ENCODE measurements around the gene ABCD4.

ABCD4 gene

DNA sequence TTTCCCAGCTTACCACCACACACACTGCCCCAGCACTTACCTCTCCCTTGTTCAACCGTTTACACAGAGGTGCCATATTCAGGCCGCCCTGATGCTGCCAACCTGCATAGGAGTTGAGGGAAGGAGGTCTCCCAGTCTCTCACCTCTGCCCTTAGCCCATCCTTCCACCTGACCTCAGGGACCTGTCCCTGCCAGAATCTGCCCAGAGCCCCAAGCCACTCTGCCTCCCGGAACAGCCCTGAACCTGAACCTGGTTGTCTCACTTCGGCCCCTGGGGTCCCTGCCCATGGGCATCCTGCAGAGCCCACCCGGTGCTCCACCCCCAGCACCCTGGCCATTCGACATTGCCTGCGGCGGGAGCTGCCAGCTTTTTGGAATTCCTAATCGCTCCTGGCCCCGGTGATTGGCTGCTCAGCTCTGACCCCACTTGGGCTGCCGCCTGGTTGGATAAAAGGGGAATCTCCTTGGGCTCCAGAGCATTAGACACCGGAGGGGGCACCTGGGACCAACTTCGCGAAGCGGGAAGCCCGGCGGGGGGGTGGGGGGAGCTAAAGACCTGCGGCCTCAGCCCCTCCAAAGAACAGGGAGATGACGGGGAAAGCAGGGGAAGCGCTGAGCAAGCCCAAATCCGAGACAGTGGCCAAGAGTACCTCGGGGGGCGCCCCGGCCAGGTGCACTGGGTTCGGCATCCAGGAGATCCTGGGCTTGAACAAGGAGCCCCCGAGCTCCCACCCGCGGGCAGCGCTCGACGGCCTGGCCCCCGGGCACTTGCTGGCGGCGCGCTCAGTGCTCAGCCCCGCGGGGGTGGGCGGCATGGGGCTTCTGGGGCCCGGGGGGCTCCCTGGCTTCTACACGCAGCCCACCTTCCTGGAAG is 63.5 kb downstream of the ABCD4 start, which contains the start of gene VSX2:
Gene VSX2 (plus strand): TSS at position 476 of the 874 bp plus-strand sequence. CDS start 113 bp downstream, at position 589.
- in situ Hi-C loops (cut with MboI; ENCODE audit: low sequenced_read_pairs): loop anchor here (25.0 kb wide), 1 partner anchor 127 kb away; no protein-coding TSS in a partner anchor

DNA sequence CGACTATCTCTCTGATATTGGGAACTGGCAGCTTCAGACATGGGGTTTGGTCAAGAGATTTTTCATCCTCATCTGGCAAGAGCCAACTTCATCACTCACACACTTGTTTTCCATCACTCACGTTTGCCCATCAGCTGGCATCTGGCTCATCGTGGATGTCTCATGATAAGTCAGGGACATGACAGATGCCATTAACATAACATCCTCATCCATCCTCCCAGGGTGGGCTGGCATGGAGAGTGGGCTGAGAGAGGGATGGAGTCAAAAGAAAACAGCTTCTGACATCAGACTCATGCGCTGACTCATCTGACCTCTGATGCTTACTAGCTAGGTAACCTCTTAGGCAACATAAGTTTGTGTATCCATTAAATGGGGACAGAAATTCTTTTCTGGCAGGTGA is 65.3 kb downstream of the ABCD4 start:
- in situ Hi-C loops (cut with MboI; ENCODE audit: low sequenced_read_pairs): loop anchor here (25.0 kb wide), 1 partner anchor 125 kb away; no protein-coding TSS in a partner anchor

All from HL-60/S4 treated with phorbol 12-myristate 13-acetate at 8.2 ng/mL for 4 days and 3 days (cell line).